Measurements from ENCODE around the gene MAPK8IP1.

MAPK8IP1 gene

GRCh38 chr11:45918331-45918941 lies 33.0 kb downstream of the MAPK8IP1 start:
- Histone ChIP-seq H3K36me3 (ENCODE audit: low read depth) (peaks cover 25% of the 10 kb centered on the region), H3K4me1 (ENCODE audit: insufficient read depth, poor library complexity, severe bottlenecking) (peaks cover 3% of the 10 kb centered on the region), H3K4me3 (ENCODE audit: severe bottlenecking) (peak overlapping the region; percentile 88), H3K27me3 (ENCODE audit: insufficient read depth, poor library complexity, severe bottlenecking) (no peaks in the 10 kb centered on the region), H3K9me3 (ENCODE audit: severe bottlenecking) (no peaks in the 10 kb centered on the region), H3K27ac (ENCODE audit: poor library complexity, severe bottlenecking) (peak overlapping the region; percentile 66)
- peak; percentile 64 for ATAC-seq (ENCODE audit: low read depth)
- TF ChIP-seq CTCF (IDR thresholded peaks at IDR 0.05; ENCODE audit: poor library complexity, severe bottlenecking) = no peak
- DNase-seq (ENCODE audit: low spot score) = peak; percentile 79

GRCh38 chr11:45918962-45919675 lies 33.7 kb downstream of the MAPK8IP1 start:
- no peak for TF ChIP-seq CTCF (IDR thresholded peaks at IDR 0.05; ENCODE audit: poor library complexity, severe bottlenecking)
- Histone ChIP-seq H3K4me3 (ENCODE audit: severe bottlenecking) (peak overlapping the region; percentile 88), H3K36me3 (ENCODE audit: low read depth) (peaks cover 20% of the 10 kb centered on the region; the same call in 1 of the 2 replicates), H3K9me3 (ENCODE audit: severe bottlenecking) (no peaks in the 10 kb centered on the region), H3K27ac (ENCODE audit: poor library complexity, severe bottlenecking) (peak overlapping the region; percentile 66), H3K4me1 (ENCODE audit: insufficient read depth, poor library complexity, severe bottlenecking) (peaks cover 3% of the 10 kb centered on the region), H3K27me3 (ENCODE audit: insufficient read depth, poor library complexity, severe bottlenecking) (no peaks in the 10 kb centered on the region)
- ATAC-seq (ENCODE audit: low read depth) (no peak), DNase-seq (ENCODE audit: low spot score) (no peak)

GRCh38 chr11:45919806-45920530 lies 34.5 kb downstream of the MAPK8IP1 start:
- DNase-seq (ENCODE audit: low spot score) (no peak), ATAC-seq (ENCODE audit: low read depth) (no peak)
- Histone ChIP-seq H3K27me3 (ENCODE audit: insufficient read depth, poor library complexity, severe bottlenecking) (no peaks in the 10 kb centered on the region), H3K4me1 (ENCODE audit: insufficient read depth, poor library complexity, severe bottlenecking) (peaks cover 3% of the 10 kb centered on the region), H3K36me3 (ENCODE audit: low read depth) (peaks cover 20% of the 10 kb centered on the region), H3K4me3 (ENCODE audit: severe bottlenecking) (no peak overlapping the region), H3K9me3 (ENCODE audit: severe bottlenecking) (no peaks in the 10 kb centered on the region), H3K27ac (ENCODE audit: poor library complexity, severe bottlenecking) (no peak overlapping the region)
- no peak for TF ChIP-seq CTCF (IDR thresholded peaks at IDR 0.05; ENCODE audit: poor library complexity, severe bottlenecking)

- Histone ChIP-seq H3K27ac (ENCODE audit: poor library complexity, severe bottlenecking) (no peak overlapping the region), H3K36me3 (ENCODE audit: low read depth) (peaks cover 20% of the 10 kb centered on the region), H3K4me1 (ENCODE audit: insufficient read depth, poor library complexity, severe bottlenecking) (peaks cover 3% of the 10 kb centered on the region), H3K9me3 (ENCODE audit: severe bottlenecking) (no peaks in the 10 kb centered on the region), H3K27me3 (ENCODE audit: insufficient read depth, poor library complexity, severe bottlenecking) (no peaks in the 10 kb centered on the region), H3K4me3 (ENCODE audit: severe bottlenecking) (no peak overlapping the region)
- ATAC-seq (ENCODE audit: low read depth) = no peak
- no peak for TF ChIP-seq CTCF (IDR thresholded peaks at IDR 0.05; ENCODE audit: poor library complexity, severe bottlenecking)
- DNase-seq (ENCODE audit: low spot score) = peak; percentile 34
Measured at GRCh38 chr11:45920531-45921477, 35.4 kb downstream of the MAPK8IP1 start.
